Keratinocyte (primary cell): ENCODE measurements around the gene SLC22A3. TPM values are rescaled to one million over a fixed set of nuclear protein-coding genes. Genes with fewer than 3 reads are reported as not detected.
A peak's percentile ranks its signal among the peaks of the same experiment; 100 is the strongest.

ENCODE experiments used
- DNase-seq: peaks from one replicate; pipeline ENCODE4 v3.0.0-alpha.2; 2011; ENCODE audit warnings: low read depth, missing footprints, low spot score
- FAIRE-seq: peaks from 2 replicates; lab custom pipeline; 2011; peaks lifted over from hg19 to GRCh38; lab: Jason Lieb, UNC
- H2AFZ ChIP-seq: 2 replicates; pipeline ENCODE4 v1.6.0; 2012; ENCODE audit warnings: low read length, control low read depth, inconsistent platforms; ENCODE audit not compliant: control insufficient read depth
- H3K27ac ChIP-seq: 2 replicates; pipeline ENCODE4 v1.5.1; 2011; ENCODE audit warnings: low read length; ENCODE audit not compliant: control insufficient read depth, insufficient read depth
- H3K27me3 ChIP-seq: 3 replicates; pipeline ENCODE4 v1.6.0; 2011; ENCODE audit warnings: low read length; ENCODE audit not compliant: control insufficient read depth, insufficient read depth; ENCODE audit errors: extremely low read depth
- H3K36me3 ChIP-seq, 2 experiments: 2 replicates in 1 of 2; 3 replicates in 1 of 2; pipeline ENCODE4 v1.5.1; 2011; ENCODE audit warnings: low read length in 2 of 2, mild to moderate bottlenecking in 1 of 2; ENCODE audit not compliant: control insufficient read depth in 2 of 2, insufficient read depth in 2 of 2; ENCODE audit errors: extremely low read depth in 1 of 2
- H3K4me1 ChIP-seq: 3 replicates; pipeline ENCODE4 v1.5.1; 2011; ENCODE audit warnings: low read length; ENCODE audit not compliant: control insufficient read depth, insufficient read depth; ENCODE audit errors: extremely low read depth
- H3K4me2 ChIP-seq: 3 replicates; pipeline ENCODE4 v1.6.0; 2011; ENCODE audit warnings: low read depth, low read length; ENCODE audit not compliant: control insufficient read depth, insufficient read depth; ENCODE audit errors: extremely low read depth
- H3K4me3 ChIP-seq, 3 experiments: fragments of 200-600 bp in 1 of 3; sonication (generic) in 1 of 3; 2 replicates in 2 of 3; 3 replicates in 1 of 3; pipeline ENCODE4 v1.5.1; 2011 to 2016; ENCODE audit warnings: low read length in 3 of 3, mild to moderate bottlenecking in 3 of 3, control low read depth in 2 of 3, inconsistent platforms in 1 of 3, low read depth in 1 of 3, mixed read lengths in 1 of 3, mixed run types in 1 of 3, moderate library complexity in 1 of 3; ENCODE audit not compliant: control insufficient read depth in 2 of 3, insufficient read depth in 2 of 3; ENCODE audit errors: extremely low read depth in 1 of 3
- H3K79me2 ChIP-seq: 2 replicates; pipeline ENCODE4 v1.6.0; 2012; ENCODE audit warnings: low read length; ENCODE audit not compliant: control insufficient read depth, insufficient read depth
- H3K9ac ChIP-seq: 3 replicates; pipeline ENCODE4 v1.6.0; 2011; ENCODE audit warnings: low read length; ENCODE audit not compliant: control insufficient read depth, insufficient read depth; ENCODE audit errors: extremely low read depth
- H3K9me1 ChIP-seq: 3 replicates; pipeline ENCODE4 v1.6.0; 2011; ENCODE audit warnings: low read length; ENCODE audit not compliant: control insufficient read depth, insufficient read depth; ENCODE audit errors: extremely low read depth
- H3K9me3 ChIP-seq: 2 replicates; pipeline ENCODE4 v1.5.1; 2012; ENCODE audit warnings: low read depth, low read length; ENCODE audit not compliant: control insufficient read depth
- H4K20me1 ChIP-seq: 3 replicates; pipeline ENCODE4 v1.6.0; 2011; ENCODE audit warnings: low read length; ENCODE audit not compliant: control insufficient read depth, insufficient read depth; ENCODE audit errors: extremely low read depth
- CTCF ChIP-seq, 3 experiments: IDR thresholded peaks in 1 of 3; conservative IDR thresholded peaks in 1 of 3; optimal IDR thresholded peaks in 1 of 3; 2 replicates in 2 of 3; 3 replicates in 1 of 3; pipeline versions ENCODE3 to v1.5.1; 2011; ENCODE audit warnings: low read length in 3 of 3, mild to moderate bottlenecking in 3 of 3, moderate library complexity in 2 of 3, control low read depth in 1 of 3, inconsistent platforms in 1 of 3; ENCODE audit not compliant: insufficient read depth in 2 of 3; ENCODE audit errors: extremely low read depth in 1 of 3
- EZH2 ChIP-seq: IDR thresholded peaks from one replicate; pipeline ENCODE4 v1.6.1; 2012; ENCODE audit warnings: inconsistent platforms, mild to moderate bottlenecking, low read length, moderate library complexity
- dilution Hi-C: fragments of 300-500 bp; cut with MboI; formaldehyde crosslinking; loops from one replicate; pipeline ENCODE4 v1.7.0; 2020; ENCODE audit warnings: low sequenced_read_pairs; ENCODE audit not compliant: extremely low pct_ligation_motif_present
- polyA plus RNA-seq, 5 experiments: library from polyadenylated mRNA; depleted of rRNA in 3 of 5; stranded (reverse) in 3 of 5; stranded (forward) in 1 of 5; unstranded in 1 of 5; fragments of >200 nt; gene quantifications; 1 replicate in 1 of 5; 2 replicates in 3 of 5; 3 replicates in 1 of 5; pipeline versions ENCODE4 v1.2.1 to v1.2.3, GENCODE V29; 2011 to 2012; ENCODE audit warnings: missing spikeins in 2 of 5, low read depth in 1 of 5, low replicate concordance in 1 of 5

The SLC22A3 gene
- polyA plus RNA-seq, 1 donor (not counting 4 experiments of a cell fraction or from before 2014, with no cell fraction given) = 1.8 TPM

- no peaks in the 10 kb centered on the region for H3K79me2 ChIP-seq
- no peaks in the 10 kb centered on the region for H3K9me3 ChIP-seq
- no peak for FAIRE-seq
- H4K20me1 ChIP-seq = no peaks in the 10 kb centered on the region
- no peak for DNase-seq
- dilution Hi-C loops = no loop called here
- no peaks in the 10 kb centered on the region for H3K36me3 ChIP-seq
- H3K9me1 ChIP-seq = no peaks in the 10 kb centered on the region
- H3K9ac ChIP-seq = peak overlapping the region; percentile 67
- peak overlapping the region; percentile 51 to 76 (median 74) for H3K4me3 ChIP-seq
- H2AFZ ChIP-seq = peak overlapping the region; percentile 89
- TF ChIP-seq CTCF (optimal IDR thresholded peaks at IDR 0.05 in 1 of 3, IDR thresholded peaks at IDR 0.05 in 1 of 3, conservative IDR thresholded peaks at IDR 0.05 in 1 of 3; ENCODE audit: extremely low read depth in 1 of 3, insufficient read depth in 2 of 3, low read length in 3 of 3) (no peak), EZH2 (peak; percentile 16)
- peaks cover 6% of the 10 kb centered on the region for H3K27me3 ChIP-seq
- peak overlapping the region; percentile 89 for H3K4me2 ChIP-seq
- H3K4me1 ChIP-seq = peaks cover 13% of the 10 kb centered on the region
- no peak overlapping the region for H3K27ac ChIP-seq
These were observed 853 bp downstream of the SLC22A3 start for GRCh38 chr6:160349020-160349441.

- dilution Hi-C loops = no loop called here
- H3K4me3 ChIP-seq = peak overlapping the region in 1 of 3 experiments; percentile 76
These were observed 1.7 kb downstream of the SLC22A3 start for GRCh38 chr6:160349814-160350350.

More at GRCh38 chr6:160349814-160350350, 1.7 kb downstream of the SLC22A3 start:
- H3K79me2 ChIP-seq = no peaks in the 10 kb centered on the region
- H3K9me3 ChIP-seq = no peaks in the 10 kb centered on the region
- DNase-seq = no peak
- peaks cover 12% of the 10 kb centered on the region for H3K4me1 ChIP-seq
- H3K27ac ChIP-seq = no peak overlapping the region
- peak overlapping the region; percentile 89 for H3K4me2 ChIP-seq
- no peak overlapping the region for H3K9ac ChIP-seq
- no peak for FAIRE-seq
- H3K27me3 ChIP-seq = peaks cover 6% of the 10 kb centered on the region
- no peaks in the 10 kb centered on the region for H3K36me3 ChIP-seq
- no peak overlapping the region for H2AFZ ChIP-seq
- TF ChIP-seq EZH2 = no peak
- no peak for TF ChIP-seq CTCF (optimal IDR thresholded peaks at IDR 0.05 in 1 of 3, IDR thresholded peaks at IDR 0.05 in 1 of 3, conservative IDR thresholded peaks at IDR 0.05 in 1 of 3; ENCODE audit: extremely low read depth in 1 of 3, insufficient read depth in 2 of 3, low read length in 3 of 3)
- no peaks in the 10 kb centered on the region for H3K9me1 ChIP-seq
- H4K20me1 ChIP-seq = no peaks in the 10 kb centered on the region
